OCI-LY7 (cell line): ENCODE measurements around the gene KIF14.
A peak's percentile ranks its signal among the peaks of the same experiment; 100 is the strongest.

Source experiments
- CTCF ChIP-seq: fragments of 200-600 bp; sonication (generic); conservative IDR thresholded peaks from 2 replicates; pipeline ENCODE4 v1.5.1; 2014; ENCODE audit warnings: mild to moderate bottlenecking, antibody characterized with exemption, low read length, moderate library complexity, mixed read lengths
- EZH2phosphoT487 ChIP-seq: fragments of 200-600 bp; sonication (generic); IDR thresholded peaks from 2 replicates; pipeline ENCODE4 v1.6.1; 2018; ENCODE audit warnings: low read depth, borderline replicate concordance, mild to moderate bottlenecking, mixed run types, antibody characterized with exemption, low read length, moderate library complexity, mixed read lengths

GRCh38 chr1:200634261-200635122 is 13.9 kb upstream of the KIF14 start:
- TF ChIP-seq CTCF, result peak; percentile 52; the same call in 1 of the 2 replicates
- TF ChIP-seq EZH2phosphoT487, result no peak
